GM12874 (cell line): ENCODE results near the gene IMMP1L.

ENCODE experiments used
- TF ChIP-seq, protein P1 (sequence below): IDR thresholded peaks from 2 replicates; pipeline ENCODE4 v1.5.1; 2011; ENCODE audit warnings: low read depth, mild to moderate bottlenecking, control low read depth, low read length, moderate library complexity; ENCODE audit not compliant: insufficient read depth

IMMP1L gene

DNA sequence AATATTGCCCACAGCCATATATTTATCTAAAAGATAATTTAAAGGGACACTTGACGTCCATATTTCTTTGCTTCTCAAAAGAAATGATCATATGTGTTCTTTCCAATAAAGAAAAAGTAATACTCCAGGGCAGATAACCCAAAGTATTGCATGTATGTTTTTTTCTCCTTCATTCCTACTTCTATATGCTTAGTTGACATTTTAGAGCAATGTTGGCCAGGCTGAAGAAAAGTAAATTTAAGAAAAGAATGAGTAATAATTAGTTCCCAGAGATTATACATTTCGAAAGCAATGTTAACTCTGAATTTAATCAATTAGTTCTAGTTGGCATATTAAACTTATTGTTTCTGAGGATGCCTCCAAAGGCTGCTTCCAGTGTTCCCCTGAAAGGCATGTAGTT is 91.6 kb downstream of the IMMP1L start:
- TF ChIP-seq, protein P1, sequence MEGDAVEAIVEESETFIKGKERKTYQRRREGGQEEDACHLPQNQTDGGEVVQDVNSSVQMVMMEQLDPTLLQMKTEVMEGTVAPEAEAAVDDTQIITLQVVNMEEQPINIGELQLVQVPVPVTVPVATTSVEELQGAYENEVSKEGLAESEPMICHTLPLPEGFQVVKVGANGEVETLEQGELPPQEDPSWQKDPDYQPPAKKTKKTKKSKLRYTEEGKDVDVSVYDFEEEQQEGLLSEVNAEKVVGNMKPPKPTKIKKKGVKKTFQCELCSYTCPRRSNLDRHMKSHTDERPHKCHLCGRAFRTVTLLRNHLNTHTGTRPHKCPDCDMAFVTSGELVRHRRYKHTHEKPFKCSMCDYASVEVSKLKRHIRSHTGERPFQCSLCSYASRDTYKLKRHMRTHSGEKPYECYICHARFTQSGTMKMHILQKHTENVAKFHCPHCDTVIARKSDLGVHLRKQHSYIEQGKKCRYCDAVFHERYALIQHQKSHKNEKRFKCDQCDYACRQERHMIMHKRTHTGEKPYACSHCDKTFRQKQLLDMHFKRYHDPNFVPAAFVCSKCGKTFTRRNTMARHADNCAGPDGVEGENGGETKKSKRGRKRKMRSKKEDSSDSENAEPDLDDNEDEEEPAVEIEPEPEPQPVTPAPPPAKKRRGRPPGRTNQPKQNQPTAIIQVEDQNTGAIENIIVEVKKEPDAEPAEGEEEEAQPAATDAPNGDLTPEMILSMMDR = no peak

DNA sequence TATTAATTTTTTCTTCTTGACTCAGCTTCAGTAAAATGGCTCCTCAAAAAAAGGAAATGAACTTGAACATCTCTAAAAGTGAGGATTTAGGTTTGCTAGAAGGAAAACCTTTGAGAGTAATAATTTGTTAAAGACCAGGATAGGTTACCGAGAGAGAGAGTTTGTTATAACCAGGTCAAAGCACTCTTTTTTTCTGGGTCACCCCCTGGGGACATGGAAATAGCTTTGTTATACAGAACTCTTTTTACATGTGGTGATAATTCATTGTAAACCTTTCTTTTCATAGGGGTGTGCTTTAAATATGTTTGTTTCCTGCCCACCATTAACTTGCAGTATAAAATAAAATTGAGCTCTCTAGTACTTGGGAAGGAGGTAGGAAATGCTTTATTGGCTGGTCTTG is 92.1 kb downstream of the IMMP1L start:
- TF ChIP-seq, protein P1 = no peak

DNA sequence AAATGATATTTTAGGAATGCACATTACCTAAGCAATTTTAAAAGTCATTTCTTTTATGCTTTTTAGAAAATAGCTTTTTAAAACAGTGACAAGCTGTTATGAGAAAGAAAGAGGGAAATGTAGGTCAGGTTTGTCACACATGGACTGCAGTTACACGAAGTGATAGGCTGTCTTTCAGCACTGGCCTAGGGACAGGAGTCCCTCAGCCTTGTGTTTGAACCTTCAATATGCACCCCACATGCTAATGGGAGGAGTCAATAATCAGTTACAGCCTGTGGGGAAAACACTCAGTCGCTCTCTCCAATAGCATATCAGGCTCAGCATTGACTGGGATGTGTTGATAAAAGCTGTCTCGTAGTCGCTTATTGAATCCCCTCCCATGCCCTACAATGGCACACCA is 94.0 kb downstream of the IMMP1L start:
- TF ChIP-seq, protein P1 = no peak

DNA sequence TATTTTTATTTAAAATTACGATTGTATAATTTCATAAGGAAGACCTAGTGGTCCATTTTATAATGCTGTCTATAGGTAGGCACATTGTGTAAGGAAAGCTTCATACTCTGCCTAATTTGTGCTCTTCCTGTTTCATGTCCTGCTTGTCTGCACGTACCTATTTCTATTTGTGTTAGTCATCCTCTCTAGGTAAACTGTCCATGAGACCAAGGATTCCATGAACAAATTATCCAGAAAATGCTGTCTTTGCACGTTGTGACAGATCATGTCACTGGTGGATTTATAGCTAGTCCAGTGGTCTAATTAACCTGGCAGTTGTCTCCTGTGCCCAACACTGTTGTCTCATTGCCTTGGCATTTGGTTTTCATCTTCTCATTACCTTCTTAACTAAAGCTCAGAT is 95.1 kb downstream of the IMMP1L start:
- TF ChIP-seq, protein P1 = no peak

DNA sequence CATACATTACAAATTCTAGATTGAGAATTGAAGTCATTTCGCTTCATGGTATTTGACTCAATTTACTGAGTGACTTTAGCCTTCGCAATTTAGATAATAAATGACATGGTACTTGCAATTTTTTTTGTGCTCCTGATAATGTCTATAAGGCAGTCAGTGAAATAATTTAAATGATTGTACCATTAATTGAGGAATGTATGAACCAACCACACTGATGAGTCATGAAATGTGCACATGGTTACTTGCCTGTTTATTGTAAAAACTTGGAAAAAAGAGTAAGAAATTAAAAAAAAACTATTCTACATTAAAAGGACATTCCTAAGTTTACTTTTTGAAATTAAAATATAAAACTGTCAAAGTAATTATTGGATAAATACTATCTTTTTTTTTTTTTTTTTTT is 96.5 kb downstream of the IMMP1L start:
- TF ChIP-seq, protein P1 = no peak

DNA sequence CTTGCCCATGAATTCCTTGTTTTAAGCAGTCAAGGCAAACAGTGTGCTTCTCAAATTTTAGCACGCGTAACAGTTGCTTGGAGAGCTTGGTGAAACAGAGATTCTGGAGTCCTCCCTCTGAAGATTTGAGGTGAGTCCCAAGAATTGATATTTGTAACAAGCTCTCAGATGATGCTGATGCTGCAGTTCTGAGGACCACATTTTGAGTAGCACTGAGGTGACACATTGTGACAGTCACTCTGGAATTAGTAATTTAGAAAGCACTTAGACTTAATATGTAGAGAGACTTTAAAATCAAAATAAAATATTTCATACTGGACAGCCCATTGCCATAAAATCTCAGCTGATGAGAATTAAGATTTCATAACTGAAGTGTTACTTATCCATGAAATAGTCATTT is 101.2 kb downstream of the IMMP1L start:
- TF ChIP-seq, protein P1 = no peak

DNA sequence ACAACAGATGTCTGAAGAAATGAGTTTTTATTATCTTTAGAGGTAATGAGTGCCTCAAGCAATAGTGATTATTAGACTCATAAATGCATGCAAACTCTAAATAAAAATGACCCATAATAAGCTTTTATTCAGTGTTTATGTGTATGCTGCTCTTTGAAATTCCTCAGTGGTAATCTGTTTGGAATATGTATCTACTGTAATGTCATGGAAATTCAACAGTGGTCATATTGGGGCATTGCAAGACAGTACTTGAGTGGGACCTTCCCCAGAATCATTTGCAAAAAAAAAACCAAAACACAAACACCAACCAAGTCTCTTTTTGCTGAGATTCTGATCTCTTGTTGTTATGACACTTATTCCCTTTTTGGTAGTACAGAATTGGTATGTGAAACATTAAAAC is 104.8 kb downstream of the IMMP1L start:
- TF ChIP-seq, protein P1 = no peak

DNA sequence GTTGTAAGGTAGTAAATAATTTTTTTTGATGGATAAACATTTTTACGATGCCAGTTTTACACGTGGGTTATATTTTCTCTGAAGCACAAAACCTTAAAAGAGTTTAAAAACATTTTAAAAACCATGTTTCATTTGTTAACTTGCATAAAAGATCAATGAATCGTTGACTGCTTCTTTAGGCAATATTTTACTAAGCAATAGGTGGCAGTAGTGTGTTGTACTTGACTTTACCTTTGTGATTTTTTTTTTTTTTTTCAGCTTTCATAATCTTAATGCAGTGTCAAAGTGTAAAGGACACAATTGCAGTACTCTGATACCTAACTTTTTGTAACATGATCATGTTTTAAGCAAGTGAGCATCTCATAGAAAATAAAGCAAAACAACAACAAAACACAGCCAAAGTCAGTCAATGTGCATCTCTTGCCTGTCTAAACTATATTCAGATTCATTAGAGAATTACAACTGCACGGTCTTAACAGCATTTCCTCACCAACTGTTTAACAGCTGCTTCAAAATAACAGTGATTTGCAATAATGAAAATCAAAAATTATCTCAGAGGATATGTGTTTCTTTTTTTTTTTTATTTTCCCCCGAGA is 112.1 kb downstream of the IMMP1L start:
- TF ChIP-seq, protein P1 = peak; percentile 28; the same call in 1 of the 2 replicates
